Activated CD4-positive, alpha-beta T cell treated with anti-CD3 and anti-CD28 coated beads, Interleukin-2, amount 50 U/mL, for 16 hours (primary cell): ENCODE measurements around the gene KLHL9.
"Not testable (repeated sequence)": the region's sequence is repeated elsewhere in the genome, so short reads cannot be mapped to it uniquely, and the experiment has no call there.

ENCODE experiments used
- DNase-seq: peaks from one replicate; pipeline ENCODE4 v3.0.0-alpha.2; 2020

KLHL9 gene, protein sequence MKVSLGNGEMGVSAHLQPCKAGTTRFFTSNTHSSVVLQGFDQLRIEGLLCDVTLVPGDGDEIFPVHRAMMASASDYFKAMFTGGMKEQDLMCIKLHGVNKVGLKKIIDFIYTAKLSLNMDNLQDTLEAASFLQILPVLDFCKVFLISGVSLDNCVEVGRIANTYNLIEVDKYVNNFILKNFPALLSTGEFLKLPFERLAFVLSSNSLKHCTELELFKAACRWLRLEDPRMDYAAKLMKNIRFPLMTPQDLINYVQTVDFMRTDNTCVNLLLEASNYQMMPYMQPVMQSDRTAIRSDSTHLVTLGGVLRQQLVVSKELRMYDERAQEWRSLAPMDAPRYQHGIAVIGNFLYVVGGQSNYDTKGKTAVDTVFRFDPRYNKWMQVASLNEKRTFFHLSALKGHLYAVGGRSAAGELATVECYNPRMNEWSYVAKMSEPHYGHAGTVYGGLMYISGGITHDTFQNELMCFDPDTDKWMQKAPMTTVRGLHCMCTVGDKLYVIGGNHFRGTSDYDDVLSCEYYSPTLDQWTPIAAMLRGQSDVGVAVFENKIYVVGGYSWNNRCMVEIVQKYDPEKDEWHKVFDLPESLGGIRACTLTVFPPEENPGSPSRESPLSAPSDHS

DNA sequence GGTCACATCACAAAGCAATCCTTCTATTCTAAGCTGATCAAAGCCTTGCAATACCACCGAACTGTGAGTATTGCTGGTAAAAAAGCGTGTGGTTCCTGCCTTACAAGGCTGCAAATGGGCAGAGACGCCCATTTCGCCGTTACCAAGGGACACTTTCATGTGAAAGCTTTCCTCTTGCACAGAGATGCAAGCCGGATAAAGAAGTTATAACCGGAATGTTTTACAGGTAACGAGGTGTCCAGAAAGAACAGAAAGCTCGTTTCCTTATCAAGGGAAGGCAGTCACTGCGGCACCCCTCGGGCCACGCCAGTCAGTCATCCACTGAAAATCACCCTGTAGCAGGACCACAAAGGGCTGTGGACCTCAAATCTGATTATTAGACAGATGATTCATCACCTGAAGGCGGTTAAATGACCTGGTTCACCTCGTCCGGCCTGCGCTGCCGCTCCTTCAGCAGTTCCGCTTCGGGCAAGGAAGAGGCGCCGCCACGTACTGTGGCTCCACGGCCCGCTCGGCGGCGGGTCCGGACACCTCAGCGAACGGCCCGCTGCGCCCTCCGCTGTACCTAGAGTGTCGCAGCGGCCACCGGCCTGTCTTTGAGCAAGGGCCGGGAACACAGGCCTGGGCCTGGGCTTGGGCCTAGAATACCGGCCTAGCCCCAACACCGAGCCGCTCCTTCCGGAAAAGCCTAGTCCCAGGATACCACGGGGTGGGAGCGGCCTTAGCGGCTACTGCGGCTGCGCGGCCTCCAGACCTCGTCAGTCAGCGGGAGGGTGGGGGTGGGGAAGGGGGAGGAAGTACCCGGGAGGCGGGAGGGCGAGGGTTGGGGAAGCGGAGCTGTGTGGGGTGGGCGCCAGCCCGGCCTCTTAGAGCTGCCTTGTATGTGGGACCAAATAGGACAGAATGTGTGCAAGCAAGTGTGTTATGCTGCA is at the start of gene KLHL9:
Gene KLHL9 (minus strand): TSS at position 704 of the 932 bp plus-strand sequence. CDS start 545 bp downstream, at position 159.
- DNase-seq, result peak; percentile 91

DNA sequence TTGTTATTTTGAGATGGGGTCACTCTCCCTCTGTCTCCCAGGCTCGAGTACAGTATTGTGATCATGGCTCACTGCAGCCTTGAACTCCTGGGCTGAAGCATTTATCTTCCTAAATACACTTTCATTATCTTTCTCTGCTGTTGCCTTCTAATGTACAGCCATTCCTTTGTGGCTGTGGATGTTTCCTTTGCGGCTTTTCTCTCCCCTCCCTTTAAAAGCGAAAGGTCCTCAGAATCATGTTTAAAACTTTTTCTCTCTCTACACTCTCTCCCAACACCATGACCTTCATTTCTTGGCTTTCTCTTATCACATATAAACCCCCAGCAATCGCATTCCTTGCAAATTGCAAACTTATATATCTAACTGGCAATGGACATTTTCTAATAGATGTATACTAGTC is 48.4 kb upstream of the KLHL9 start:
- DNase-seq, result no peak

DNA sequence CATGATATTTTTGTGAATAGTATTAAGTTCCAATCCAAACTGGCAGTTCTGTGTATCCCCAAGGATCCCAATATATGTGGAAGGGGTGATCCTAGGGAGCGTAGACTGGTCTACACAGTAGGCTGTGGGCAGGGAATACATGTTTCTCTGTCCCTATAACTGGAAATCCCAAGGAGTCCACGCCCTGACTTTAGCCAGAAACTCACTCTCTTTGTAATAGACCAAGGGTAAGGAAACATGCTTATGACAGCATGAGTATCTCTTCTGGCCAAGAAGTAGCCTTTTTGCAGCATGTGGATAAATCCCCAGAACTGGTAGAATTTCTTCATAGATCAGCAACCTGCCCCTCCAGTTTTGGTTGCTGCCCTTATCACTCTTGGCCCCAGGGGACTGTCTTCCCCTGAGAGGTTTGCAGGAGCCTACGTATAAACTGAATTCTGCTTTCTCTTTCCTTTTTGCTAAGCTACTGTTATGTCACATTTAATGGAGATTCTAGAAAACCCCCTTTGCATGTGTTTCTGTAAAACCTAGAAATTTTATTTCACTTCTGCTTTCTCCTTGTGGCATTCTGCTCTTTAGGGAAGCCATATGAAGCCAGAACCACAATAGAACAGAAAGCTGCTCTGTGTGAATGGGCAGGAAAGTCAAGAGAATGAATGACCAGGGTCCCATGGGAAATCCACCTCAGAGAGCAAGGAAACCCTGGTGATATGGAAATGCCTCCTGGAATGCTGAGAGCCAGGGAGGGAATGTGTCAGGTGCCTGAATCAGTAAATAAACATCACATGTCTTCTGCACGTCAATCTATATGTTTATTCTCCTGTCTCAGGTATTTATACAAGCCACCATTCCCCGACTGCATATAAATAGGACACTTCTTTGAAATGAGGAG is 46.5 kb upstream of the KLHL9 start:
- peak; percentile 16 for DNase-seq

DNA sequence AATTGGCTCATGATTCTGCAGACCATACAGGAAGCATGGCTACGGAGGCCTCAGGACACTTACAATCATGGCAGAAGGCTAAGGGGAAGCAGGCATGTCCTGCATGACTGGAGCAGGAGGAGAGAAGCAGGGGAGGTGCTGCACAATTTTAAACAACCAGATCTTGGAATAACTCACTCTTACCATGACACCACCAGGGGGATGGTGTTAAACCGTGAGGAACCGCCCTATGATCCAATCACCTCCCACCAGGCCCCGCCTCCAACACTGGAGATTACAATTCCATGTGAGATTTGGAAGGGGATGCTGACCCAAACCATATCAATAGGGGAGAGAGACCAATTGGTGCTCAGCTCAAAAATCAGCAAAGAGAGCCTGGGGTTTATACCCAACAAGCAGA is 36.3 kb upstream of the KLHL9 start:
- not testable (repeated sequence) for DNase-seq

DNA sequence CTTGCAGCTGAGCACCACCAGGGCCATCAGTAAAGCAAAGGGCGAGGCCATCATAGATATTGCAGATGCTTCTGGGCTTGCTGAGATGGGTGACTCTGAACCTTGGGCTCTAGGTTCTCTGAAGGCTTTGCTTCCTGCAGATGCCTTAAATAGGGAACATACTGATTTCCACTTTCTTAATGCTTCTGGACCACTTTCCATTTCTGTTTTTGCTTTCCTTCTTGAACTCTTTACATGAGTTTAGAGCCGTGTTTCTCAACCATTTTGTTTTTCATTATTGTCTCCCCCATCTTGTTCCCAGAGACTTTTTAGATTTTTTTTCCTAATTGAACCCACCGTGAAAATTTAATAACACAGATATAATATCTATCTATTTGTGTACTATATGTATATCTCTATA is 32.8 kb upstream of the KLHL9 start, which contains the start of gene IFNA13:
Gene IFNA13 (minus strand): TSS at position 101 of the 400 bp plus-strand sequence. CDS start 47 bp downstream, at position 54.
- DNase-seq, result no peak

DNA sequence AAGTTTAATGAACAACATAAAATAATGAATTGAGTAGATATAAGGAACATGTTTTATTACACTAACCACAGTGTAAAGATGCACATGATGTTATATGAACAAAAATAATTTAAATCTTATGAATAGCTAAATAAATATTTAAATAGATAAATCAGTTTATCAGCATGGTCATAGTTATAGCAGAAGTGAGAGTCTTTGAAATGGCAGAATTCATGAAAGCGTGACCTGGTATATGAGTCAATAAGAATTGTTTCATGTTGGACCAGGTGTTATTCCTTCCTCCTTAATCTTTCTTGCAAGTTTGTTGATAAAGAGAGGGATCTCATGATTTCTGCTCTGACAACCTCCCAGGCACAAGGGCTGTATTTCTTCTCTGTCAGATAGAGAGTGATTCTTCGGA is 32.0 kb upstream of the KLHL9 start:
- DNase-seq, result not testable (repeated sequence)

DNA sequence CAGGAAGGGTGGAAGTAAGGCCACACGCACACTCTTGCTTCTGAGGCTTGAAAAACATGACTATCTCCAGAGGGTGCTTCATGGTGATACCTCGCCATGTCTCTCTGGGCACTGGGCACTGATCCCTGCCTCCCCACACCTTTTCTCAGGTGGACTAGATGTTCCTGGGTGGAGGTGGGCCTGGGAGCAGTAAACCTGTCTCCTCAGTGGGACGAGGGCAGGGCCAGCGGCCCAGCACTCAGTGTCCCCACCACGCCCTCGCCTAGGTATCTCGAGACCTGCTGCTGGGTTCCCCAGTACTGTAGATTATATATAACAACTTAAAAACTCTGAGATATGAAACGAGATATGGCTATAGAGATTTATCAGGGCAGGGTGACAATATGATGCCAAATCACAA is 27.1 kb upstream of the KLHL9 start:
- no peak for DNase-seq

DNA sequence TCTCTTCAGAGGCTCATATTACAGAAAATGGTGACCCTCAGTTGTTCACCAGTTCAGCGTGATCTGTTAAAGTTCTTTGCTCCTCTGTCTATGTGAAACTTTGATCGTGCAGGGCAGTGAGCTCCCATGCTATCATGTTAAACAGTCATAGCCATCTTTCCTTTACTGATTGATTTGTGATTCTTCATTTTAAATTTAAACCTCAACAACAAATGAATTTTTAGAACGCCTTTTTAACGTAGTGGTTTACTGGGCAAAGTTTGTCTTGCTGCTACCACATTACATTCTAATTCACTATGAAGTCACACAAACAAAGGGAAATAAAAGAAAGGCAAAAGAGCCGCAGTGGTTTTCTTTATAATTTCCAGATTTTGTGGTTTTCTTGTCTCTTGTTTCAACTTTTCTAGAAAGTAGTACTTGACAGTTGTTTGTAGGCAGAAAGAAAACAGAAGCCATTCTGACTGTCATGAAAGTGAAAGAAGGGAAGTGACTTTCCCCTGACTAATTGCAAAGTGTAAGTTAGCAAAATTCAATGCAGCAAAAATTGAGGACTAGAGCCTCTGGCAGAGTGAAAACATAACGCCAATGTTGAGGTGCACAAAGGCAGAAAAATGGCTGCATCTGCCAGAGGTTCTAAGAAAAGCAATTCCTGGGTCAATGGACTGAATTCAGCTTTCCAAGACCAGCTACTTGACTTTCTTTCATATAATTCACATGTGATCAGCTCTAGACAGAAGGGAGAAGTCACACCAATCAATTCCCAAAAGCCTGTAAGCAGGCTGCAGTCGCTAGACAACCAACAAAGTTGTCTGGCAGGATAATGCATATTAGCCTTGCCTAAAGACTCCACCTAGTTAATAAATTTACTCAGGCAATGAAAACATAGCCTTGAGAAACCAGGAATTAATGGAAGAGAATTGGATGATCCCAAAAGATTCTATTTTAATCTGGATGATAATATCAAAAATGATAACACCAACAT is 22.6 kb upstream of the KLHL9 start:
- DNase-seq, result peak; percentile 79

DNA sequence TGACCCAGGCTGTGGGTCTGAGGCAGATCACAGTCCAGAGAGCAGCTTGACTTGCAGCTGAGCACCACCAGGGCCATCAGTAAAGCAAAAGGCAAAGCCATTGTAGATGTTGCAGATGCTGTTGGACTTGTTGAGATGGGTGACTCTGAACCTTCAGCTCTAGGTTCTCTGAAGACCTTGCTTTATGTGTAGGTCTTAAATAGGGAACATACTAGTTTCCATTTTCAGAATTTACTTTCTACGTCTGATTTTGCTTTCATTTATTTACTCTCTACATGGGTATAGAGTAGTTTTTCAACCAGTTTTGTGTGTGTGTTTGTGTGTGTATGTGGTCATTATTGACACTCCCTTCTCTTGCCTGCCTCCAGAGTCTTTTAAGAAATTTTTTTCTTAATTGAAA is 15.6 kb upstream of the KLHL9 start, which contains the start of gene IFNA6:
Gene IFNA6 (minus strand): TSS at position 101 of the 400 bp plus-strand sequence. CDS start 0 bp downstream, at position 101.
- DNase-seq, result no peak

DNA sequence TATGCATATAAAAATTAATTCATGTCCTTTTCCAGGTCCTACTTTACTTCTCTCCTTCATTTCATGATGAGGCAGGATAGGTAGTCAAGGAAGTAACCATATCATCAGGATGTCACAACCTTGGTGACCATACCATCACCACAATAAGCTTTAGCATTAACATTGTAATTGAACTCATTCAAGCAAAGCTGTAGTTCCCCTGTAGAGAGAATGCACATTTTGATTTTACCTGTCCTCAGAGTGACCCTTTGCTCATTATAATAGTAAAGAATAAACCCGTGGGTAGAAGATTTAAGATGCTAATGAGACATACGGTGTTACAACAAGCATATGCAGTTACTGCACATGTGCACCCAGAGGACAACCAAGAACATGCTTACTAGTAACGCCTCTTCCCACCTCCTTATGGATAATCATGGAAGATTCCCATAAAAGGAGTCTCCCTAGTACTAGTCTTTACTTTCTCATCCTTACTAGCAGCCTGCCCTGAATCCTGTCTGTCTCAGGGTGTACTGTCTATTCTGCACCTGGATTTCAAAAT is 13.3 kb upstream of the KLHL9 start:
- no peak for DNase-seq

DNA sequence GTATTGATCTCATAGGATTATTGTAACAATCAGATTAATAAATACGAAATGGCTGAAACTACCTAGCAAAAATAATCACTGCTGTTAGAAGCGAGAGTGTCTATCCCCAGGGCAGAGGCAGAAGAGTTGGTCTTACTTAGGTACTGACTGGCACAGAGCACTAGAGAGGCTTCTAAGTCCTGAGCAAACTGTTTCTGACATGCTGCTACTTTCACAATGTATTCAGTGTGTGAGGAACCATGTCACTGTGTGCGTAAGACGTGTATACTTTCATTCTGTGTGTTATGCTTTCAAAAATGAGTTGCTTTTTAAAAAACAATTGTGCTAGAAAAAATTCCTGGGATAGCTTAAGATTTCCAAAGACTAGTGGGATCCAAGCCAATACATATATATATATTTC is 5.5 kb upstream of the KLHL9 start:
- no peak for DNase-seq

DNA sequence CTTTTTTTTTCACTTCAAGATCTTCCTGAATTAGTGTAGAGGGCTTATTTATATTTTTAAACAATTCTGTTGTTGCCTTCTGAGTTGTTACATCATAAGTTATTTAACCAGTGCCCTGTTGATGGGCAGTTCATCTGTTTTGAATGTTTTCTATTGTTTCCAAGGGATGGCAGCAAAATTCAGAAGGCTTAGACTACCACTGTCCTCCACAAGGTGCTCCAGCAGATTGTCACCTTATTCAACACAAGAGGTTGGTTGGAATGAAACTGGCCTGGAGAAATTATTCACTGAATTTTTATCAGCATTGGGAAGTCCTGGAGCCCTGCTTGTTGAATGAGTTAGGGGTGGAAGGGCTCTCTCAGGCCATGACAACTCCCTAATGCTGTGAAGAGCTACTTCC is 1.3 kb upstream of the KLHL9 start:
- DNase-seq, result no peak

DNA sequence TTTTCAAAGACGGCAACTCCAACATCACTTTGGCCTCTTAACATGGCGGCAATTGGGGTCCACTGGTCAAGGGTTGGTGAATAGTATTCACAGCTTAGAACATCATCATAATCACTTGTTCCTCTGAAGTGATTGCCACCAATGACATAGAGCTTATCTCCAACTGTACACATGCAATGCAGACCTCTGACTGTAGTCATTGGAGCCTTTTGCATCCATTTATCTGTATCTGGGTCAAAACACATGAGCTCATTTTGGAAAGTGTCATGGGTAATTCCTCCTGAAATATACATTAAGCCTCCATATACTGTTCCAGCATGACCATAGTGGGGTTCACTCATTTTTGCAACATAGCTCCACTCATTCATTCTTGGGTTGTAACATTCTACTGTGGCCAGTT is 2.0 kb downstream of the KLHL9 start:
- no peak for DNase-seq

DNA sequence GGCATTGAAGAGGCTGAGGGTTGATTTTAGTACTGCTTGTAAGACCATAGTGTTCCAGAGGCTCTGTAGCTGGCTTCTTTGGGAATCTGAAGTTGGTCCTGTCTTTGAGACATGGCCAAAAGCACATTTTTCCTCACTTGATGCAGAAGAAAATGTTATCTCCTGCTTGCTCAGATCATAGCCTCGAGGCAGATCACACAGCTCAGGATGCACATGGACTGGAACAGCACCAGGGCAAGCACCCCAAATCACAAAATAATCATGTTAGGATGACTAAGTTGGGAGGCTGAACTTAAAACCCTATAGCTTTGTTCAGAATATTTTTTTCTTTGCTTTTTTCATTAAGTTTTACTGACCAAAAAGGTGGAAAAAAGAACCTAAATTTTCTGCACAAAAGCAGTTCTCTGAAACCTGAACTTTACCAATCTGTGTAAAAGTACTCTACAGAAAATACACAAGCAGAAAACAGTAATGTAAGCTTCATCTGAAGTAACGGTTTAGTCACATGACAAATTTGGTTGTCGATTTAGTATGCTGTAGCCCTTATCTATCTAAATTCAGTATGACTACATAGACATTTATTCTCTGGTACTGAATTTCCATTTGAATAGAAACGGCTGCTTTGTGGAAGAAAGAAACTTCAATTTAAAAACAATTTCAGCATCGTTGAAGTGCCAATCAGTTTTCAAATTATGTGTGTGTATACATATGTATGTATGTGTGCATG is 3.4 kb downstream of the KLHL9 start:
- DNase-seq, result no peak

DNA sequence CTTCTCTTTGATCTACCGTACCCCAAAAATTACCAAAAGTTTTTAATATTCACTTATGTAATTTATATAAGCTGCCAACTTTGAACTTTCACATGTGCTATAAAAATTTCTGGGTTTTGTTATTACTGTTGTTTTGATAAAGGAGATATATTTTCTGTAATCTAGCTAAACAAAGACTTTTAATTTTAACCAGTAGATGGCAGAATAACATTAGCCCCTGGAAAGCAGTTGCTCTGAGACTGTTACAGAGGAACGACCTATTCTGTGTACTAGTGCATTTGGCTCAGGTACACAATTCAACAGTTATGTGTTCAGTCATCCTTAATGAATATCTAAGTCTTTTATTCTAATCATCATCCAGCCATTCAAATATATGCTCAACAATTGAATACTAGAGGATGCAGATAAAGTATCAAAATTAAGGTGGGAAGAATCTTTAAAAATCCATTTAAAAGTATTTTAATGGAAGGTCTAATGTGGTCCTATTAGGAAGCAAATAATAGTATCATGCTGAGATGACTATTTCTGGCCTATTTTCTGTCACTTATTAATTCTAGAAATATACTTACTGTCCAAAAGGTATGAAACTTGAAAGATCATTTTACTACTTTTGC is 8.6 kb downstream of the KLHL9 start:
- DNase-seq, result peak; percentile 61

DNA sequence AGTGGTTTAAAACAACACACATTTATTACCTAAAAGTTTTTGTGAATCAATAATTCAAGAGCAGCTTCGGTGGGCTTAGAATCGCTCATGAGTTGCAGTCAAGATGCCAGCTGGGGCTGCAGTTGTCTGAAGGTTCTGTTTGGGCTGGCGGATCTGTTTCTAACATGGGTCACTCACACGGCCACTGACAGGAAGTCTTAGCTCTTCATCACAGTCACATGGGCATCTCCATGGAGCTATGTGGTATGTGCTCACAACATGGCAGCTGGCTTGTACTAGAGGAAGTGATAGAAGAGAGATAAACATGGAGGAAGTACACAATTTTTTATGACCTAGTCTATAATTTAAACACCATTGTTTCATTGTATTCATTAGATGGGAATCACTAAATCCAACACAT is 11.2 kb downstream of the KLHL9 start:
- DNase-seq, result no peak

DNA sequence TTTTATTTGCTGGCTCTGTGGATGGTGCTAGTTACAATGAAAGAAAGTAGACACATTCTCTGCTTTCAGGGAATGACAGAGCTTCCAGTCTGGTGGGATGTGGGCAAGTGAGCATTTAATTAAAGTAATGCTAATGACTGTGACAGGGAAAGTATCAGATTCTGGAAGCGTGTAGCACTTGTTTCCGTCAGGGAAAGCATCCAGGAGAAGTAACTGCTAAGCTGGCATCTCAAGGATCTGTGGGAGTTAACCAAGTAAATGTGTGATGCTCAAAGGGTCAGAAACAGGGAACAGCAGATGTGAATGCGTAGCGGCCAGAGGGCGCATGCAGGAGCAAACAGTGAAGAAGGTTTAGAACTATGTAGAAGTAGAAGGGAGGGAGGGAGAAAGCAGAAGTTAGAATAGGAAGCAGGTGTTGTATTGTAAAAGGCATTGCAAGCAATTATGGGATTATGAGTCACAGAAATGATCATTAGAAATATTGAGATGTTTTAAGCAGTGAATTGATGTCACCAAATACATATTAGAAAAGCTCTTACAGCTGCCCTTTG is 12.2 kb downstream of the KLHL9 start:
- no peak for DNase-seq

DNA sequence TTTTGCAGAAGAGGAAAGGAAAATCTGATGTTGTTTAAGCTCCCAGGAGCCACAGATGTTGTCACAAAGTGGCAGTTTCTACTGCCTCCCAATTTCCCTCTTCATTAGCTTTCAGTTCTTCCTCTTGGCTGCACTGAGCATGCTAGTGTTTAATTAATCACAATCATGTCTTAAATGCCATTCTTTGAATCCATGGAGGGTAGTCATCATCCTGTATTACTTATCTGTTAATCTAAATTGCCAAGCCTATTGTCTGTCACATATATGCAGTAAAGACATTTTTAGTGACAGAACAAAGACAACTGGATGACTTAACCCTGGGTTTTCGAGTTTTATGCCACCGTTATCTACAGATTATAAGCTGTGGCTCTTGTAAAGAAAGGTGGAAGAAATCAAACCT is 14.7 kb downstream of the KLHL9 start:
- DNase-seq, result no peak
